Large intestine (tissue), 3 donors: ENCODE results near the gene STIM2. TPM values are rescaled to one million over a fixed set of nuclear protein-coding genes. Genes with fewer than 3 reads are reported as not detected.

Experiments used
- DNase-seq, 2 donors: peaks; one replicate each; pipeline versions ENCODE4 v3.0.0 to v3.0.0-alpha.2; 2013
- H3K27ac ChIP-seq: one replicate; pipeline ENCODE4 v1.5.1; 2013; ENCODE audit warnings: low read length
- H3K27me3 ChIP-seq: 2 replicates; pipeline ENCODE4 v1.6.1; 2013; ENCODE audit warnings: low read length; ENCODE audit not compliant: control insufficient read depth, insufficient read depth
- H3K36me3 ChIP-seq: 2 replicates; pipeline ENCODE4 v1.6.1; 2013; ENCODE audit warnings: low read length; ENCODE audit not compliant: control insufficient read depth, insufficient read depth
- H3K4me1 ChIP-seq: one replicate; pipeline ENCODE4 v1.6.1; 2013; ENCODE audit warnings: low read length; ENCODE audit not compliant: control insufficient read depth, insufficient read depth
- H3K4me3 ChIP-seq: one replicate; pipeline ENCODE4 v1.5.1; 2013; ENCODE audit warnings: low read length
- H3K9me3 ChIP-seq: one replicate; pipeline ENCODE4 v1.6.1; 2013; ENCODE audit warnings: mild to moderate bottlenecking, low read depth, low read length, moderate library complexity; ENCODE audit not compliant: control insufficient read depth
- WGBS: methylation state at CpG from one replicate; pipeline ENCODE4 v1.1.5; 2013; ENCODE audit warnings: low lambda C conversion rate; ENCODE audit not compliant: insufficient coverage; 5-methylcytosine and 5-hydroxymethylcytosine counted together
- polyA plus RNA-seq: library from polyadenylated mRNA; unstranded; fragments of 120-200 nt; gene quantifications from one replicate; pipeline ENCODE4 v1.2.1, GENCODE V29; 2013

STIM2 gene
- polyA plus RNA-seq, 1 donor = 30.9 TPM

DNA sequence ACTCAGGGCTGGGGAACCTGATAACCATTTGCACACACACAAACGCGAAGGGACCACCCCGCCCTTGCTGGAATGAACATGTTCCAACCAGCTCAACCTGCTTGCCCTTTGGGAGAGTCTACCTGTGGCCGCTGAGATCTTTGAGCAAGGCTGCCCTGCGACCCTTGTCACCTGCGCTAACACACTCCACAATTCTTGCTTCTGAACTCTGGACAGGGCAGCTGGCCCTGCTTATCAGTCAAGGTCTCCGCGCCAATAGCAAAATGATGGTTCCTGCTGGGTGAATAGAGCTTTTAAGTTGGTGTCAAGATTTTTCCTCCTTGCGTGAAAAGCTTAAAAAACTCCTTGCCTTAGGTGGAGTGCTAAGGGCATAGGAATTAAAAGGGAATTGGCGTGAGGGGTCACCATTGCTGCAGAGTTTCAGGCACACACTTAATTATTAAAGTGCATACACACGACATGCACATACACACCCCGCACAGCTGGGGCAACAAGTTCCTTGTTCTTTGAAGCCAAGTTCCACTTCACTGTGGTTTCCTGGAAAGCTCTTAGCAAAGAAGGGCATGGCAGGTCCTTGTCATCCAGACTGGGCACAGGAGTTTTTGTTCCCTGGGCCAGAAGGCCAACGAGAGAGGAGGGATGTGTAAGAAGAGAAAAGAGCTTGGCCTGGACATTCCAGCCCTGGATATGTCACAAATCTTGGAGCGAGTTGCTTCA is 207.7 kb downstream of the STIM2 start:
- DNase-seq = no peak
- H3K27ac ChIP-seq = no peak overlapping the region
- H3K27me3 ChIP-seq = no peaks in the 10 kb centered on the region
- no peaks in the 10 kb centered on the region for H3K9me3 ChIP-seq
- H3K4me1 ChIP-seq = no peaks in the 10 kb centered on the region
- H3K4me3 ChIP-seq = no peak overlapping the region
- H3K36me3 ChIP-seq = no peaks in the 10 kb centered on the region
- WGBS = no CpG with 5 or more reads among the region's 14 CpGs
